Measurements from ENCODE around the gene PACRG.

GRCh38 chr6:163243083-163243482, 515.3 kb downstream of the PACRG start:
- no peak for TF ChIP-seq CTCF (CRISPR knock-in tag; IDR thresholded peaks at IDR 0.05)
- no peak for TF ChIP-seq SRSF4 (IDR thresholded peaks at IDR 0.05; ENCODE audit: low read depth, low read length, poor library complexity, severe bottlenecking)
- no peak for TF ChIP-seq THRA (CRISPR knock-in tag; IDR thresholded peaks at IDR 0.05; ENCODE audit: borderline replicate concordance)
- no peak for TF ChIP-seq SRF (IDR thresholded peaks at IDR 0.05; ENCODE audit: low read depth, low read length)
- TF ChIP-seq RBFOX2 (IDR thresholded peaks at IDR 0.05; ENCODE audit: low read depth, low read length) = no peak
- no peak for TF ChIP-seq POLR2AphosphoS2 (IDR thresholded peaks at IDR 0.05; ENCODE audit: low read depth, low read length)
- no peak for TF ChIP-seq NR2F2 (IDR thresholded peaks at IDR 0.05; ENCODE audit: borderline replicate concordance, low read depth)
- TF ChIP-seq USF2 (IDR thresholded peaks at IDR 0.05; ENCODE audit: low read depth, low read length) = no peak
- TF ChIP-seq USF2 (CRISPR knock-in tag; IDR thresholded peaks at IDR 0.05; ENCODE audit: borderline replicate concordance) = no peak
- TF ChIP-seq ZNF513 (CRISPR knock-in tag; conservative IDR thresholded peaks at IDR 0.05) = no peak
- TF ChIP-seq CREB1 (IDR thresholded peaks at IDR 0.05) = no peak
- TF ChIP-seq CREB1 (CRISPR knock-in tag; IDR thresholded peaks at IDR 0.05) = no peak
- no peak for TF ChIP-seq POLR2A (IDR thresholded peaks at IDR 0.05; ENCODE audit: insufficient read depth in 1 of 2, low read depth in 2 of 2, low read length in 2 of 2)
- TF ChIP-seq PHF8 (CRISPR knock-in tag; IDR thresholded peaks at IDR 0.05) = no peak
